H9 (cell line): ENCODE data around the gene ERI3. TPM values are rescaled to one million over a fixed set of nuclear protein-coding genes. Genes with fewer than 3 reads are reported as not detected.

Source experiments
- DNase-seq: peaks from one replicate; pipeline ENCODE4 v3.0.0-alpha.2; 2017
- H2AFZ ChIP-seq: one replicate; pipeline ENCODE4 v1.6.1; 2013; ENCODE audit warnings: mild to moderate bottlenecking, low read length, control low read depth, moderate library complexity
- H2AK5ac ChIP-seq: 2 replicates; pipeline ENCODE4 v1.6.1; 2013; ENCODE audit warnings: low read length, control low read depth, mixed read lengths; ENCODE audit not compliant: insufficient read length
- H2BK120ac ChIP-seq: one replicate; pipeline ENCODE4 v1.6.1; 2013; ENCODE audit warnings: low read depth, mild to moderate bottlenecking, low read length, control low read depth, inconsistent platforms; ENCODE audit not compliant: poor library complexity, severe bottlenecking
- H2BK12ac ChIP-seq: 2 replicates; pipeline ENCODE4 v1.6.1; 2013; ENCODE audit warnings: low read length, control low read depth, mixed read lengths, low read depth; ENCODE audit not compliant: insufficient read length
- H2BK15ac ChIP-seq: 2 replicates; pipeline ENCODE4 v1.6.1; 2013; ENCODE audit warnings: low read depth, low read length, control low read depth
- H2BK20ac ChIP-seq: one replicate; pipeline ENCODE4 v1.6.1; 2013; ENCODE audit warnings: low read depth, mild to moderate bottlenecking, low read length, control low read depth, inconsistent platforms; ENCODE audit not compliant: poor library complexity, severe bottlenecking
- H2BK5ac ChIP-seq: 2 replicates; pipeline ENCODE4 v1.6.1; 2013; ENCODE audit warnings: low read length, control low read depth, mixed read lengths; ENCODE audit not compliant: insufficient read length
- H3K14ac ChIP-seq: 2 replicates; pipeline ENCODE4 v1.6.1; 2013; ENCODE audit warnings: low read length, control low read depth; ENCODE audit not compliant: insufficient read depth
- H3K18ac ChIP-seq: 2 replicates; pipeline ENCODE4 v1.6.1; 2013; ENCODE audit warnings: low read depth, mild to moderate bottlenecking, mixed read lengths, low read length, control low read depth; ENCODE audit not compliant: insufficient read length
- H3K23ac ChIP-seq: 2 replicates; pipeline ENCODE4 v1.6.1; 2013; ENCODE audit warnings: low read length, control low read depth, mixed read lengths, low read depth; ENCODE audit not compliant: insufficient read length
- H3K23me2 ChIP-seq: 2 replicates; pipeline ENCODE4 v1.6.1; 2013; ENCODE audit warnings: low read depth, mild to moderate bottlenecking, mixed read lengths, low read length, control low read depth; ENCODE audit not compliant: insufficient read length, poor library complexity, severe bottlenecking
- H3K27ac ChIP-seq: 2 replicates; pipeline ENCODE4 v1.5.1; 2013; ENCODE audit warnings: low read length, control low read depth, mixed read lengths, low read depth; ENCODE audit not compliant: insufficient read length
- H3K27me3 ChIP-seq: 2 replicates; pipeline ENCODE4 v1.6.1; 2013; ENCODE audit warnings: low read length, control low read depth, inconsistent platforms; ENCODE audit not compliant: insufficient read depth
- H3K4ac ChIP-seq: 2 replicates; pipeline ENCODE4 v1.6.1; 2013; ENCODE audit warnings: low read depth, mild to moderate bottlenecking, control low read depth, inconsistent platforms, low read length, moderate library complexity
- H3K4me1 ChIP-seq: 2 replicates; pipeline ENCODE4 v1.6.1; 2013; ENCODE audit warnings: low read length, control low read depth, inconsistent platforms; ENCODE audit not compliant: insufficient read depth
- H3K4me2 ChIP-seq: 2 replicates; pipeline ENCODE4 v1.6.1; 2013; ENCODE audit warnings: low read length, control low read depth, mixed read lengths; ENCODE audit not compliant: insufficient read length, insufficient read depth
- H3K56ac ChIP-seq: 2 replicates; pipeline ENCODE4 v1.6.1; 2013; ENCODE audit warnings: low read depth, mild to moderate bottlenecking, mixed read lengths, low read length, control low read depth; ENCODE audit not compliant: insufficient read length
- H3K79me1 ChIP-seq: 2 replicates; pipeline ENCODE4 v1.6.1; 2013; ENCODE audit warnings: low read depth, mild to moderate bottlenecking, moderate library complexity, low read length, control low read depth, inconsistent platforms; ENCODE audit not compliant: insufficient read depth, poor library complexity, severe bottlenecking
- H3K79me2 ChIP-seq: 2 replicates; pipeline ENCODE4 v1.6.1; 2013; ENCODE audit warnings: low read length, control low read depth, inconsistent platforms; ENCODE audit not compliant: insufficient read depth
- H3K9ac ChIP-seq: 2 replicates; pipeline ENCODE4 v1.6.1; 2013; ENCODE audit warnings: low read length, control low read depth, mixed read lengths; ENCODE audit not compliant: insufficient read length; ENCODE audit errors: extremely low read depth
- H3K9me3 ChIP-seq: one replicate; pipeline ENCODE4 v1.6.1; 2013; ENCODE audit warnings: low read depth, low read length, inconsistent platforms; ENCODE audit not compliant: control insufficient read depth
- H3T11ph ChIP-seq: one replicate; pipeline ENCODE4 v1.6.1; 2013; ENCODE audit warnings: mild to moderate bottlenecking, low read length, control low read depth, inconsistent platforms
- H4K20me1 ChIP-seq: one replicate; pipeline ENCODE4 v1.6.1; 2013; ENCODE audit not compliant: control insufficient read depth, insufficient read length, insufficient read depth
- H4K5ac ChIP-seq: 2 replicates; pipeline ENCODE4 v1.6.1; 2013; ENCODE audit warnings: low read depth, mild to moderate bottlenecking, mixed read lengths, low read length, control low read depth; ENCODE audit not compliant: insufficient read length
- H4K8ac ChIP-seq: replicated peaks from 2 replicates; pipeline ENCODE4 v1.6.1; 2013; ENCODE audit warnings: low read length, control low read depth, mixed read lengths, low read depth; ENCODE audit not compliant: insufficient read length
- H4K91ac ChIP-seq: 2 replicates; pipeline ENCODE4 v1.6.1; 2013; ENCODE audit warnings: low read depth, mild to moderate bottlenecking, moderate library complexity, mixed read lengths, low read length, control low read depth; ENCODE audit not compliant: insufficient read length
- H3K27ac Mint-ChIP-seq, 3 experiments: 2 replicates in 2 of 3; 3 replicates in 1 of 3; pipeline ENCODE4 v1.8.0; 2020 to 2021; ENCODE audit warnings: mixed read lengths in 3 of 3, mild to moderate bottlenecking in 1 of 3, moderate library complexity in 1 of 3
- H3K27me3 Mint-ChIP-seq: 2 replicates; pipeline ENCODE4 v1.8.0; 2021; ENCODE audit warnings: low read depth, mild to moderate bottlenecking, moderate library complexity, mixed read lengths
- H3K36me3 Mint-ChIP-seq, 3 experiments: 2 replicates in 2 of 3; 3 replicates in 1 of 3; pipeline ENCODE4 v1.8.0; 2020 to 2021; ENCODE audit warnings: low read depth in 3 of 3, mixed read lengths in 3 of 3; ENCODE audit not compliant: insufficient read depth in 1 of 3
- H3K4me1 Mint-ChIP-seq, 2 experiments: 2 replicates each; pipeline ENCODE4 v1.8.0; 2020; ENCODE audit warnings: mixed read lengths in 2 of 2
- H3K4me3 Mint-ChIP-seq, 2 experiments: 2 replicates in 1 of 2; 3 replicates in 1 of 2; pipeline ENCODE4 v1.8.0; 2020 to 2021; ENCODE audit warnings: mild to moderate bottlenecking in 2 of 2, mixed read lengths in 2 of 2, moderate library complexity in 1 of 2
- H3K9me3 Mint-ChIP-seq, 2 experiments: 2 replicates in 1 of 2; 3 replicates in 1 of 2; pipeline ENCODE4 v1.8.0; 2020; ENCODE audit warnings: mild to moderate bottlenecking in 2 of 2, mixed read lengths in 2 of 2, moderate library complexity in 1 of 2
- WGBS: extraction: QIAGEN DNeasy Blood & Tissue Kit; methylation state at CpG from one replicate; pipeline ENCODE4 v1.1.7; 2013; ENCODE audit warnings: missing lambda C conversion rate, low lambda C conversion rate, mixed read lengths; ENCODE audit not compliant: insufficient read length; ENCODE audit errors: extremely low coverage; 5-methylcytosine and 5-hydroxymethylcytosine counted together
- total RNA-seq: library from RNA; stranded (reverse); gene quantifications from 2 replicates; pipeline ENCODE4 v1.2.1, GENCODE V29; 2021
- TF ChIP-seq, protein P1 (sequence below): fragments of 200-600 bp; sonication (generic); conservative IDR thresholded peaks from 3 replicates; pipeline ENCODE4 v1.8.0; 2021; ENCODE audit warnings: antibody characterized with exemption, mild to moderate bottlenecking

ERI3 gene
- total RNA-seq, 1 experiment from 2014 or later = 61.6 TPM

DNA sequence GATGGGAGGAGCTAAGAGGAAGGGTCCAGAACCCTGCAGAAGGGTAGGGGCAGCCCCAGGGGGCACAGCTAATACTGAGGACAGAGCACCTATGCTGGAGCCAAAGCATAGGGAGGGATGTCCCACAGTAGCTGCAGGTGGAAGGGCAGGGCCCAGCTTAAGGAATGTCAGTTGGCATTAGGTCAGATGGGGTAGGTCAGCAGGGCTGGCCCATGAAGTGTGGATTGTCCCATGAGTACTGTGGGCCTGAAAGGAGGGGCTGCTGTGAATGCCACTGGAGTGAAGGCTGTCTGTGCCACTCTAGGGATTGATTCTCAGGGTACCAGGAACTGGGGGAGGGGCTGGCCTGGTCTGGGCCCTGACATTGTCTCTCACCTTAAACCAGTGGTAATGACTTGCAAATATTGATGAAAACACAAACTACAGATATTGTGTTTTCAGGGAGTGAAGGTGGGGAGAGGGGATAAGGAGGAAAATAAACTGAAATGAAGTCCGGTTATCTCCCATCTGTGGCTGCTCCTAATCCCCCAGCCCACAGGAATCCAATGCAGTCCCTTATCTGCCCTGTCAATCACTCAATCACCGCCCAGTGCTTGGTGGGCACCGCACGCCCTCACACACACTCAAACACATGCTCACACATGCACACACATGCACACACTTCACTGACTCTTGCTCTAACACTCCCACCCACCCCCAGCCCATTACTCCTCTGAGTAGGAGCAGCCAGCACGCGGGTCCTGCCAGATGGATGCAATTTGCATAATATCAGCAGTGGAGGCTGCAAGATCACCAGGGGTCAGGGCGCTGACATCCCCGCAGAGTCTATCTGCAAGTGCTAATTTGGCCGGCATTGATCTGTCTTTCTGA is 114.0 kb downstream of the ERI3 start:
- Mint-ChIP-seq H3K4me1 (peaks cover 17 to 44% of the 10 kb centered on the region in 2 experiments), H3K27me3 (no peaks in the 10 kb centered on the region; the same call in 1 of the 2 replicates), H3K36me3 (peaks cover 0 to 14% (median 4%) of the 10 kb centered on the region in 3 experiments; a peak in 4 of 7 replicates), H3K9me3 (no peaks in the 10 kb centered on the region), H3K4me3 (no peak overlapping the region; a peak in 1 of 5 replicates), H3K27ac (no peak overlapping the region; a peak in 1 of 7 replicates)
- H2AFZ ChIP-seq = no peak overlapping the region
- H4K20me1 ChIP-seq = no peaks in the 10 kb centered on the region
- no peak overlapping the region for H3T11ph ChIP-seq
- no peaks in the 10 kb centered on the region for H3K23me2 ChIP-seq
- no peaks in the 10 kb centered on the region for H3K79me1 ChIP-seq
- H3K23ac ChIP-seq = no peak overlapping the region
- DNase-seq = no peak
- H2BK5ac ChIP-seq = no peak overlapping the region
- H2AK5ac ChIP-seq = no peak overlapping the region
- H3K4me1 ChIP-seq = peaks cover 3% of the 10 kb centered on the region; the same call in 1 of the 2 replicates
- no peak overlapping the region for H3K27ac ChIP-seq
- no peak overlapping the region for H4K91ac ChIP-seq
- no peak overlapping the region for H3K18ac ChIP-seq
- H2BK12ac ChIP-seq = no peak overlapping the region
- no CpG with 5 or more reads among the region's 9 CpGs for WGBS
- H2BK20ac ChIP-seq = no peak overlapping the region
- no peak overlapping the region for H3K4me2 ChIP-seq
- no peak overlapping the region for H3K56ac ChIP-seq
- H4K5ac ChIP-seq = no peak overlapping the region
- H3K27me3 ChIP-seq = no peaks in the 10 kb centered on the region
- H3K79me2 ChIP-seq = no peaks in the 10 kb centered on the region
- H4K8ac ChIP-seq = no peak overlapping the region
- H2BK120ac ChIP-seq = no peak overlapping the region
- TF ChIP-seq, protein P1, sequence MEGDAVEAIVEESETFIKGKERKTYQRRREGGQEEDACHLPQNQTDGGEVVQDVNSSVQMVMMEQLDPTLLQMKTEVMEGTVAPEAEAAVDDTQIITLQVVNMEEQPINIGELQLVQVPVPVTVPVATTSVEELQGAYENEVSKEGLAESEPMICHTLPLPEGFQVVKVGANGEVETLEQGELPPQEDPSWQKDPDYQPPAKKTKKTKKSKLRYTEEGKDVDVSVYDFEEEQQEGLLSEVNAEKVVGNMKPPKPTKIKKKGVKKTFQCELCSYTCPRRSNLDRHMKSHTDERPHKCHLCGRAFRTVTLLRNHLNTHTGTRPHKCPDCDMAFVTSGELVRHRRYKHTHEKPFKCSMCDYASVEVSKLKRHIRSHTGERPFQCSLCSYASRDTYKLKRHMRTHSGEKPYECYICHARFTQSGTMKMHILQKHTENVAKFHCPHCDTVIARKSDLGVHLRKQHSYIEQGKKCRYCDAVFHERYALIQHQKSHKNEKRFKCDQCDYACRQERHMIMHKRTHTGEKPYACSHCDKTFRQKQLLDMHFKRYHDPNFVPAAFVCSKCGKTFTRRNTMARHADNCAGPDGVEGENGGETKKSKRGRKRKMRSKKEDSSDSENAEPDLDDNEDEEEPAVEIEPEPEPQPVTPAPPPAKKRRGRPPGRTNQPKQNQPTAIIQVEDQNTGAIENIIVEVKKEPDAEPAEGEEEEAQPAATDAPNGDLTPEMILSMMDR = no peak
- H3K9ac ChIP-seq = no peak overlapping the region
- H3K4ac ChIP-seq = no peak overlapping the region
- H2BK15ac ChIP-seq = no peak overlapping the region
- H3K14ac ChIP-seq = no peak overlapping the region
- no peaks in the 10 kb centered on the region for H3K9me3 ChIP-seq
